KMS-11 (cell line): ENCODE data around the gene STX1B.

ENCODE experiments used
- H2AFZ ChIP-seq: fragments of 200-600 bp; sonication (generic); 2 replicates; pipeline ENCODE4 v1.6.1; 2016; ENCODE audit warnings: antibody characterized with exemption, mixed run types, low read depth
- H3K27ac ChIP-seq: fragments of 200-600 bp; sonication (generic); 2 replicates; pipeline ENCODE4 v1.6.1; 2016; ENCODE audit warnings: mild to moderate bottlenecking, mixed run types
- H3K27me3 ChIP-seq: fragments of 200-600 bp; sonication (generic); 2 replicates; pipeline ENCODE4 v1.6.1; 2017; ENCODE audit warnings: mild to moderate bottlenecking, low read depth, mixed run types, moderate library complexity; ENCODE audit not compliant: insufficient read depth
- H3K36me3 ChIP-seq: fragments of 200-600 bp; sonication (generic); 2 replicates; pipeline ENCODE4 v1.6.1; 2017; ENCODE audit warnings: mild to moderate bottlenecking, mixed run types; ENCODE audit not compliant: insufficient read depth
- H3K4me1 ChIP-seq: fragments of 200-600 bp; sonication (generic); 2 replicates; pipeline ENCODE4 v1.6.1; 2016; ENCODE audit warnings: mild to moderate bottlenecking, low read depth, mixed run types; ENCODE audit not compliant: poor library complexity, severe bottlenecking
- H3K4me2 ChIP-seq: fragments of 200-600 bp; sonication (generic); 2 replicates; pipeline ENCODE4 v1.7.0; 2016; ENCODE audit warnings: mild to moderate bottlenecking, mixed run types
- H3K4me3 ChIP-seq: fragments of 200-600 bp; sonication (generic); IDR thresholded peaks from 2 replicates; pipeline ENCODE4 v1.6.1; 2017; ENCODE audit warnings: low read depth, low read length, mixed read lengths; ENCODE audit not compliant: insufficient read depth
- H3K79me2 ChIP-seq: fragments of 200-600 bp; sonication (generic); 2 replicates; pipeline ENCODE4 v1.6.1; 2016; ENCODE audit warnings: low read depth, mixed run types; ENCODE audit not compliant: insufficient read depth
- H3K9ac ChIP-seq: fragments of 200-600 bp; sonication (generic); 2 replicates; pipeline ENCODE4 v1.6.1; 2016; ENCODE audit warnings: mild to moderate bottlenecking, mixed run types
- H4K20me1 ChIP-seq: fragments of 200-600 bp; sonication (generic); 2 replicates; pipeline ENCODE4 v1.6.1; 2016; ENCODE audit warnings: mild to moderate bottlenecking, mixed run types; ENCODE audit not compliant: insufficient read depth
- CTCF ChIP-seq: fragments of 200-600 bp; sonication (generic); conservative IDR thresholded peaks from 2 replicates; pipeline ENCODE4 v1.6.1; 2017; ENCODE audit warnings: low read depth, mild to moderate bottlenecking, antibody characterized with exemption, low read length, moderate library complexity, mixed read lengths

The STX1B gene

DNA sequence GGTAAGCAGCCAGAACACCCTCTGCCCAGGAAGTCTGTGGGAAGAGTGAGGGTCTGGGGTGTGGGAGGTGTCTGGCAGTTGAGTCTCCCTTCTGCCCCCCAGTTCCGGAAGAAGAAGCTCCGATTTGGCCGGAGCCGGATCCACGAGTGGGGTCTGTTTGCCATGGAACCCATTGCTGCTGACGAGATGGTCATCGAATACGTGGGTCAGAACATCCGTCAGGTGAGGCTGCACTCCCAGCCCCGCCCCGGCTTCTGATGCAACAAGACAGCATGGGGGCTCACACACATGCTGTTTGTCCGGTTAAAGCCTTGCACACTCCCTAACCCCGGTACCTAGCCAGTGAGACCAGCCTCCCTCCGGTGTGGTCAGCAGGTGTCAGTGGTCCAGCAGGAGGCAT, 29.5 kb downstream of the STX1B start:
- Histone ChIP-seq H3K36me3 (peaks cover 5% of the 10 kb centered on the region; the same call in 1 of the 2 replicates), H3K4me1 (no peaks in the 10 kb centered on the region)

GRCh38 chr16:30980434-30980833, 30.0 kb downstream of the STX1B start:
- no peak for TF ChIP-seq CTCF
- Histone ChIP-seq H3K4me3 (no peak overlapping the region), H3K79me2 (no peaks in the 10 kb centered on the region), H3K4me1 (no peaks in the 10 kb centered on the region), H3K4me2 (no peak overlapping the region), H3K27me3 (no peaks in the 10 kb centered on the region), H3K9ac (no peak overlapping the region), H3K36me3 (peaks cover 5% of the 10 kb centered on the region; the same call in 1 of the 2 replicates), H3K27ac (no peak overlapping the region), H2AFZ (no peak overlapping the region), H4K20me1 (no peaks in the 10 kb centered on the region)

More for the DNA sequence above, 29.5 kb downstream of the STX1B start:
- Histone ChIP-seq H3K79me2 (no peaks in the 10 kb centered on the region), H3K4me3 (no peak overlapping the region), H3K9ac (no peak overlapping the region), H2AFZ (no peak overlapping the region), H3K27ac (no peak overlapping the region), H3K27me3 (no peaks in the 10 kb centered on the region), H3K4me2 (no peak overlapping the region), H4K20me1 (no peaks in the 10 kb centered on the region)
- no peak for TF ChIP-seq CTCF

- H3K27me3 ChIP-seq = no peaks in the 10 kb centered on the region
- H3K4me2 ChIP-seq = no peak overlapping the region
- H3K36me3 ChIP-seq = peaks cover 5% of the 10 kb centered on the region; the same call in 1 of the 2 replicates
- H3K79me2 ChIP-seq = no peaks in the 10 kb centered on the region
- no peak overlapping the region for H2AFZ ChIP-seq
- TF ChIP-seq CTCF = no peak
- no peak overlapping the region for H3K4me3 ChIP-seq
- H3K9ac ChIP-seq = no peak overlapping the region
- H4K20me1 ChIP-seq = no peaks in the 10 kb centered on the region
- H3K4me1 ChIP-seq = no peaks in the 10 kb centered on the region
- no peak overlapping the region for H3K27ac ChIP-seq
Observed at GRCh38 chr16:30980023-30980371, 30.4 kb downstream of the STX1B start.

DNA sequence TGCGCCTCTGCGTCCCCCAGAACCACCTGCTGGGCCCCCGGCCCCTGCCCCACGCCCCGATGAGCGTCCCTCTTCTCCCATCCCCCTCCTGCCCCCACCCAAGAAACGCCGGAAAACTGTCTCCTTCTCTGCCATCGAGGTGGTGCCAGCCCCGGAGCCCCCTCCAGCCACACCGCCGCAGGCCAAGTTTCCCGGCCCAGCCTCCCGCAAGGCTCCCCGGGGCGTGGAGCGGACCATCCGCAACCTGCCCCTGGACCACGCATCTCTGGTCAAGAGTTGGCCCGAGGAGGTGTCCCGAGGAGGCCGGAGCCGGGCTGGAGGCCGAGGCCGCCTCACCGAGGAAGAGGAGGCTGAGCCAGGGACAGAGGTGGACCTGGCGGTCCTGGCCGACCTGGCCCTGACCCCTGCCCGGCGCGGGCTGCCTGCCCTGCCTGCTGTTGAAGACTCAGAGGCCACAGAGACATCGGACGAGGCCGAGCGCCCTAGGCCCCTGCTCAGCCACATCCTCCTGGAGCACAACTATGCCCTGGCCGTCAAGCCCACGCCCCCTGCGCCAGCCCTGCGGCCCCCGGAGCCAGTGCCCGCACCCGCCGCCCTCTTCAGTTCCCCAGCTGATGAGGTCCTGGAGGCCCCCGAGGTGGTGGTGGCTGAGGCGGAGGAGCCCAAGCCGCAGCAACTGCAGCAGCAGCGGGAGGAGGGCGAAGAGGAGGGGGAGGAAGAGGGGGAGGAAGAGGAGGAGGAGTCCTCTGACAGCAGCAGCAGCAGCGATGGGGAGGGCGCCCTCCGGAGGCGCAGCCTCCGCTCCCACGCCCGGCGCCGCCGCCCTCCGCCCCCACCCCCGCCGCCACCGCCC, 31.0 kb downstream of the STX1B start:
- H3K4me1 ChIP-seq = no peaks in the 10 kb centered on the region
- no peak overlapping the region for H3K4me3 ChIP-seq
- no peak overlapping the region for H3K27ac ChIP-seq
- no peaks in the 10 kb centered on the region for H4K20me1 ChIP-seq
- no peak overlapping the region for H2AFZ ChIP-seq
- peaks cover 5% of the 10 kb centered on the region; the same call in 1 of the 2 replicates for H3K36me3 ChIP-seq
- H3K4me2 ChIP-seq = no peak overlapping the region
- H3K9ac ChIP-seq = no peak overlapping the region
- H3K79me2 ChIP-seq = no peaks in the 10 kb centered on the region
- H3K27me3 ChIP-seq = no peaks in the 10 kb centered on the region
- TF ChIP-seq CTCF = no peak
